Mesenchymal stem cell (in vitro differentiated cells and primary cell): Measurements from ENCODE around the gene PSPH.
"Not testable (repeated sequence)": the region's sequence is repeated elsewhere in the genome, so short reads cannot be mapped to it uniquely, and the experiment has no call there.

Experiments used
- DNase-seq: peaks from one replicate; pipeline ENCODE4 v3.0.0-alpha.2; 2013
- H2AFZ ChIP-seq: one replicate; pipeline ENCODE4 v1.6.1; 2013; ENCODE audit warnings: low read depth, mild to moderate bottlenecking, control low read depth, inconsistent platforms, low read length, moderate library complexity
- H2AK5ac ChIP-seq: 2 replicates; pipeline ENCODE4 v1.6.1; 2013; ENCODE audit warnings: low read length, moderate library complexity, mild to moderate bottlenecking, inconsistent platforms; ENCODE audit not compliant: severe bottlenecking
- H2BK120ac ChIP-seq: one replicate; pipeline ENCODE4 v1.6.1; 2013; ENCODE audit warnings: low read depth, mild to moderate bottlenecking, inconsistent platforms, low read length, moderate library complexity
- H2BK12ac ChIP-seq, 2 experiments: one replicate each; pipeline ENCODE4 v1.6.1; 2013; ENCODE audit warnings: inconsistent platforms in 2 of 2, low read length in 2 of 2, mild to moderate bottlenecking in 2 of 2, moderate library complexity in 2 of 2, control low read depth in 1 of 2
- H2BK15ac ChIP-seq: one replicate; pipeline ENCODE4 v1.6.1; 2013; ENCODE audit warnings: mild to moderate bottlenecking, low read depth, inconsistent platforms; ENCODE audit not compliant: poor library complexity, severe bottlenecking
- H2BK5ac ChIP-seq: 2 replicates; pipeline ENCODE4 v1.6.1; 2013; ENCODE audit warnings: low read depth, mild to moderate bottlenecking, low read length, control low read depth, inconsistent platforms; ENCODE audit not compliant: poor library complexity, severe bottlenecking
- H3K14ac ChIP-seq, 2 experiments: one replicate each; pipeline ENCODE4 v1.6.1; 2013; ENCODE audit warnings: inconsistent platforms in 2 of 2, low read length in 2 of 2, control low read depth in 1 of 2, mild to moderate bottlenecking in 1 of 2, moderate library complexity in 1 of 2
- H3K18ac ChIP-seq, 2 experiments: one replicate each; pipeline ENCODE4 v1.6.1; 2013; ENCODE audit warnings: inconsistent platforms in 2 of 2, low read length in 2 of 2, control low read depth in 1 of 2, low read depth in 1 of 2, mild to moderate bottlenecking in 1 of 2
- H3K23ac ChIP-seq, 2 experiments: one replicate each; pipeline ENCODE4 v1.6.1; 2013; ENCODE audit warnings: inconsistent platforms in 2 of 2, low read length in 2 of 2, mild to moderate bottlenecking in 2 of 2, moderate library complexity in 2 of 2, control low read depth in 1 of 2
- H3K27ac ChIP-seq: 2 replicates; pipeline ENCODE4 v1.5.1; 2013; ENCODE audit warnings: mild to moderate bottlenecking, moderate library complexity, low read length, control low read depth, inconsistent platforms; ENCODE audit not compliant: poor library complexity, severe bottlenecking
- H3K27me3 ChIP-seq, 2 experiments: 2 replicates each; pipeline versions ENCODE4 v1.6.1 to v1.7.0; 2013; ENCODE audit warnings: low read length in 2 of 2, mild to moderate bottlenecking in 2 of 2, moderate library complexity in 2 of 2, control low read depth in 1 of 2, inconsistent platforms in 1 of 2; ENCODE audit not compliant: control insufficient read depth in 1 of 2, insufficient read depth in 1 of 2
- H3K36me3 ChIP-seq, 2 experiments: 2 replicates each; pipeline versions ENCODE4 v1.6.1 to v1.7.0; 2013; ENCODE audit warnings: low read length in 2 of 2, control low read depth in 1 of 2, inconsistent platforms in 1 of 2, low read depth in 1 of 2, mild to moderate bottlenecking in 1 of 2; ENCODE audit not compliant: insufficient read depth in 2 of 2, control insufficient read depth in 1 of 2
- H3K4ac ChIP-seq, 2 experiments: one replicate each; pipeline ENCODE4 v1.6.1; 2013; ENCODE audit warnings: inconsistent platforms in 2 of 2, low read length in 2 of 2, mild to moderate bottlenecking in 2 of 2, moderate library complexity in 2 of 2, control low read depth in 1 of 2, low read depth in 1 of 2
- H3K4me1 ChIP-seq: 2 replicates; pipeline ENCODE4 v1.6.1; 2013; ENCODE audit warnings: low read depth, low read length, control low read depth; ENCODE audit not compliant: control insufficient read depth, insufficient read depth
- H3K4me2 ChIP-seq: 2 replicates; pipeline ENCODE4 v1.6.1; 2013; ENCODE audit warnings: low read length, mild to moderate bottlenecking, inconsistent platforms; ENCODE audit not compliant: poor library complexity, severe bottlenecking
- H3K4me3 ChIP-seq, 2 experiments: 2 replicates each; pipeline versions ENCODE4 v1.5.1 to v1.7.0; 2013; ENCODE audit warnings: low read length in 2 of 2, mild to moderate bottlenecking in 2 of 2, control low read depth in 1 of 2, low read depth in 1 of 2; ENCODE audit not compliant: insufficient read depth in 1 of 2
- H3K79me1 ChIP-seq: replicated peaks from 2 replicates; pipeline ENCODE4 v1.6.1; 2013; ENCODE audit warnings: mild to moderate bottlenecking, control low read depth, low read length, inconsistent platforms; ENCODE audit not compliant: poor library complexity, severe bottlenecking
- H3K9ac ChIP-seq: 2 replicates; pipeline ENCODE4 v1.7.0; 2013; ENCODE audit warnings: mild to moderate bottlenecking, low read length, moderate library complexity
- H3K9me3 ChIP-seq: 2 replicates; pipeline ENCODE4 v1.7.0; 2013; ENCODE audit warnings: mild to moderate bottlenecking, low read length; ENCODE audit not compliant: control insufficient read depth
- H4K8ac ChIP-seq: one replicate; pipeline ENCODE4 v1.6.1; 2013; ENCODE audit warnings: inconsistent platforms, mild to moderate bottlenecking, low read length, moderate library complexity
- H4K91ac ChIP-seq: one replicate; pipeline ENCODE4 v1.6.1; 2013; ENCODE audit warnings: mild to moderate bottlenecking, low read length, inconsistent platforms
- WGBS: methylation state at CpG from one replicate; pipeline ENCODE4 v1.1.7; 2013; ENCODE audit warnings: mixed read lengths; 5-methylcytosine and 5-hydroxymethylcytosine counted together

PSPH gene

GRCh38 chr7:56045758-56046157 lies 5.5 kb downstream of the PSPH start:
- not testable (repeated sequence) for H3K4me2 ChIP-seq, H2AK5ac ChIP-seq, H3K14ac ChIP-seq, H3K4me3 ChIP-seq, H3K9ac ChIP-seq, H2BK120ac ChIP-seq, H3K18ac ChIP-seq, H3K4ac ChIP-seq, H2BK12ac ChIP-seq, H2AFZ ChIP-seq, H3K9me3 ChIP-seq, H3K27ac ChIP-seq, H4K91ac ChIP-seq, H3K27me3 ChIP-seq, H2BK5ac ChIP-seq, H4K8ac ChIP-seq, H3K23ac ChIP-seq, H2BK15ac ChIP-seq, DNase-seq, H3K36me3 ChIP-seq
- H3K79me1 ChIP-seq: peaks cover 12% of the 10 kb centered on the region
- 92% methylated on average over 2 of the region's 2 CpGs for WGBS
- H3K4me1 ChIP-seq: peaks cover 16% of the 10 kb centered on the region

- no peak overlapping the region for H2AFZ ChIP-seq
- peaks cover 11% of the 10 kb centered on the region for H3K79me1 ChIP-seq
- DNase-seq: no peak
- no peak overlapping the region for H3K9ac ChIP-seq
- no peak overlapping the region for H2BK12ac ChIP-seq
- no peak overlapping the region for H3K4me2 ChIP-seq
- peaks cover 0 to 12% of the 10 kb centered on the region in 2 experiments for H3K36me3 ChIP-seq
- H3K9me3 ChIP-seq: no peaks in the 10 kb centered on the region
- H2AK5ac ChIP-seq: no peak overlapping the region
- H3K27me3 ChIP-seq: no peaks in the 10 kb centered on the region
- no peak overlapping the region for H4K8ac ChIP-seq
- peak overlapping the region in 1 of 2 experiments; percentile 79 for H3K4ac ChIP-seq
- H3K14ac ChIP-seq: no peak overlapping the region
- H3K4me1 ChIP-seq: no peaks in the 10 kb centered on the region
- H2BK120ac ChIP-seq: no peak overlapping the region
- WGBS: 94% methylated on average over 3 of the region's 3 CpGs
- H3K4me3 ChIP-seq: no peak overlapping the region
- H2BK15ac ChIP-seq: no peak overlapping the region
- H4K91ac ChIP-seq: no peak overlapping the region
- H3K18ac ChIP-seq: no peak overlapping the region
- peak overlapping the region; percentile 62 for H3K27ac ChIP-seq
- no peak overlapping the region for H3K23ac ChIP-seq
- H2BK5ac ChIP-seq: no peak overlapping the region
Measured at GRCh38 chr7:56040730-56041129, 10.5 kb downstream of the PSPH start.

GRCh38 chr7:56033671-56034432 lies 17.4 kb downstream of the PSPH start:
- DNase-seq: peak; percentile 83
- H3K14ac ChIP-seq: no peak overlapping the region
- no peak overlapping the region for H2BK15ac ChIP-seq
- H3K4me3 ChIP-seq: peak overlapping the region; percentile 66 to 89
- H3K9ac ChIP-seq: peak overlapping the region; percentile 84
- H2BK5ac ChIP-seq: no peak overlapping the region
- peak overlapping the region; percentile 45 for H4K8ac ChIP-seq
- no peaks in the 10 kb centered on the region for H3K9me3 ChIP-seq
- peak overlapping the region; percentile 95 for H3K4me2 ChIP-seq
- H3K4me1 ChIP-seq: peaks cover 3% of the 10 kb centered on the region
- no peak overlapping the region for H2BK120ac ChIP-seq
- H3K27ac ChIP-seq: peak overlapping the region; percentile 73
- WGBS: 2% methylated on average over 27 of the region's 27 CpGs
- H4K91ac ChIP-seq: no peak overlapping the region
- peaks cover 4% of the 10 kb centered on the region for H3K79me1 ChIP-seq
- H3K36me3 ChIP-seq: peaks cover 7 to 29% of the 10 kb centered on the region in 2 experiments
- no peak overlapping the region for H2AK5ac ChIP-seq
- H2AFZ ChIP-seq: peak overlapping the region; percentile 73
- H2BK12ac ChIP-seq: peak overlapping the region in 1 of 2 experiments; percentile 47
- no peak overlapping the region for H3K4ac ChIP-seq
- no peaks in the 10 kb centered on the region for H3K27me3 ChIP-seq
- H3K18ac ChIP-seq: peak overlapping the region in 1 of 2 experiments; percentile 91
- H3K23ac ChIP-seq: no peak overlapping the region

GRCh38 chr7:56032578-56032977 lies 18.7 kb downstream of the PSPH start:
- not testable (repeated sequence) for H3K4me2 ChIP-seq, H2BK12ac ChIP-seq, H2AFZ ChIP-seq, H2AK5ac ChIP-seq, H3K9me3 ChIP-seq, H2BK5ac ChIP-seq, H2BK15ac ChIP-seq, H3K9ac ChIP-seq, H4K91ac ChIP-seq, H3K27me3 ChIP-seq, H3K18ac ChIP-seq, H3K4ac ChIP-seq, H3K27ac ChIP-seq, H3K4me3 ChIP-seq, H3K14ac ChIP-seq, H4K8ac ChIP-seq, H2BK120ac ChIP-seq, H3K23ac ChIP-seq, DNase-seq, H3K4me1 ChIP-seq
- H3K79me1 ChIP-seq: peaks cover 11% of the 10 kb centered on the region
- peaks cover 10 to 33% of the 10 kb centered on the region in 2 experiments for H3K36me3 ChIP-seq
- WGBS: 94% methylated on average over 7 of the region's 7 CpGs
